HCT116 (cell line): ENCODE measurements around the gene MTERF4. TPM values are rescaled to one million over a fixed set of nuclear protein-coding genes. Genes with fewer than 3 reads are reported as not detected.

Experiments
- ATAC-seq: fragments of 200-7000 bp; cut with Tn5 transposase; 2 replicates; pipeline ENCODE4 v1.9.1; 2020; ENCODE audit warnings: mild to moderate bottlenecking, moderate library complexity
- BruUV-seq: library from RNA; stranded (reverse); fragments of 400-500 nt; replicated peaks from 2 replicates; lab custom pipeline; 2021; lab: Mats Ljungman, UMichigan
- CTCF ChIA-PET: fragments of 300-600 bp; sonication (Branson Sonifier 250); formaldehyde crosslinking; loops from one replicate; lab custom pipeline; 2021; ENCODE audit warnings: antibody characterized with exemption; lab: Charles Lee
- POLR2A ChIA-PET: fragments of 300-600, 350-600 bp; sonication (Branson Sonifier 250); formaldehyde crosslinking; loops from one replicate; lab custom pipeline; 2021; ENCODE audit warnings: antibody characterized with exemption; lab: Charles Lee
- RAD21 ChIA-PET, 2 experiments: fragments of 300-600 bp; sonication (Branson Sonifier 250); formaldehyde crosslinking; loops; one replicate each; lab custom pipeline; 2023; ENCODE audit warnings: low total read pairs in 2 of 2; ENCODE audit not compliant: uncharacterized antibody in 2 of 2, unreplicated experiment in 2 of 2, low non-redundant PET in 1 of 2; lab: Charles Lee
- DNase-seq: peaks from one replicate; pipeline ENCODE4 v3.0.0-alpha.2; 2010; ENCODE audit warnings: low read depth, low spot score
- H2AFZ ChIP-seq: fragments of 200-600 bp; shearing (Covaris generic), sonication (generic); 2 replicates; pipeline ENCODE4 v1.6.1; 2017; ENCODE audit warnings: low read depth, mixed run types, mixed read lengths, antibody characterized with exemption, low read length; ENCODE audit not compliant: poor library complexity, severe bottlenecking
- H3K27ac ChIP-seq: 2 replicates; pipeline ENCODE4 v1.5.1; 2012; ENCODE audit warnings: low read depth, low read length
- H3K27me3 ChIP-seq: fragments of 200-600 bp; sonication (generic); 2 replicates; pipeline ENCODE4 v1.6.1; 2016; ENCODE audit warnings: mixed run types, low read length, mixed read lengths; ENCODE audit not compliant: insufficient read depth
- H3K36me3 ChIP-seq, 2 experiments: fragments of 200-500 bp in 1 of 2; fragments of 200-600 bp in 1 of 2; sonication (Bioruptor generic) in 1 of 2; sonication (generic) in 1 of 2; 2 replicates each; pipeline versions ENCODE4 v1.5.1 to v1.6.1; 2014 to 2016; ENCODE audit warnings: low read length in 2 of 2, inconsistent platforms in 1 of 2, mixed read lengths in 1 of 2, mixed run types in 1 of 2; ENCODE audit not compliant: insufficient read depth in 2 of 2, control insufficient read depth in 1 of 2
- H3K4me1 ChIP-seq, 2 experiments: fragments of 200-600 bp in 1 of 2; sonication (generic) in 1 of 2; 2 replicates each; pipeline versions ENCODE4 v1.5.1 to v1.6.1; 2012 to 2017; ENCODE audit warnings: low read length in 2 of 2, inconsistent platforms in 1 of 2, mild to moderate bottlenecking in 1 of 2, mixed read lengths in 1 of 2, mixed run types in 1 of 2, moderate library complexity in 1 of 2; ENCODE audit not compliant: insufficient read depth in 2 of 2, control insufficient read depth in 1 of 2
- H3K4me2 ChIP-seq: fragments of 200-600 bp; sonication (generic); 2 replicates; pipeline ENCODE4 v1.6.1; 2017; ENCODE audit warnings: mixed run types, low read length, mixed read lengths
- H3K4me3 ChIP-seq, 2 experiments: fragments of 200-600 bp in 1 of 2; sonication (generic) in 1 of 2; replicated peaks in 1 of 2; 2 replicates each; pipeline ENCODE4 v1.5.1; 2011 to 2016; ENCODE audit warnings: low read length in 2 of 2, control low read depth in 1 of 2, low read depth in 1 of 2, mild to moderate bottlenecking in 1 of 2, mixed read lengths in 1 of 2, mixed run types in 1 of 2
- H3K79me2 ChIP-seq: fragments of 200-600 bp; sonication (generic); 2 replicates; pipeline ENCODE4 v1.6.1; 2017; ENCODE audit warnings: mild to moderate bottlenecking, mixed run types, low read length, moderate library complexity, mixed read lengths; ENCODE audit not compliant: insufficient read depth
- H3K9ac ChIP-seq: fragments of 200-600 bp; sonication (generic); 2 replicates; pipeline ENCODE4 v1.6.1; 2016; ENCODE audit warnings: low read length, mixed read lengths
- H3K9me2 ChIP-seq: fragments of 200-600 bp; sonication (generic), shearing (Covaris generic); 2 replicates; pipeline ENCODE4 v1.6.1; 2017; ENCODE audit warnings: mixed run types, mild to moderate bottlenecking, moderate library complexity; ENCODE audit not compliant: insufficient read depth
- H3K9me3 ChIP-seq, 2 experiments: fragments of 200-500 bp in 1 of 2; fragments of 200-600 bp in 1 of 2; sonication (Bioruptor generic) in 1 of 2; sonication (generic) in 1 of 2; 2 replicates each; pipeline ENCODE4 v1.6.1; 2014 to 2017; ENCODE audit warnings: low read length in 2 of 2, mixed read lengths in 2 of 2, inconsistent platforms in 1 of 2, low read depth in 1 of 2, mild to moderate bottlenecking in 1 of 2, mixed run types in 1 of 2, moderate library complexity in 1 of 2; ENCODE audit not compliant: control insufficient read depth in 1 of 2, insufficient read depth in 1 of 2
- H4K20me1 ChIP-seq: fragments of 200-600 bp; sonication (generic), shearing (Covaris generic); 2 replicates; pipeline ENCODE4 v1.6.1; 2017; ENCODE audit warnings: mixed run types, mild to moderate bottlenecking, moderate library complexity; ENCODE audit not compliant: insufficient read depth
- CBX3 ChIP-seq: IDR thresholded peaks from 2 replicates; pipeline ENCODE4 v1.6.1; 2012; ENCODE audit warnings: low read depth
- CTCF ChIP-seq, 3 experiments: fragments of 200-600 bp in 1 of 3; sonication (generic) in 1 of 3; IDR thresholded peaks in 2 of 3; conservative IDR thresholded peaks in 1 of 3; 2 replicates each; pipeline ENCODE4 v1.5.1; 2012 to 2017; ENCODE audit warnings: low read depth in 2 of 3, low read length in 2 of 3, antibody characterized with exemption in 1 of 3, borderline replicate concordance in 1 of 3, control low read depth in 1 of 3, mild to moderate bottlenecking in 1 of 3, mixed read lengths in 1 of 3, mixed run types in 1 of 3, moderate library complexity in 1 of 3; ENCODE audit not compliant: insufficient read depth in 1 of 3
- EGR1 ChIP-seq: IDR thresholded peaks from 2 replicates; pipeline ENCODE4 v1.6.1; 2012; ENCODE audit warnings: low read depth
- EZH2 ChIP-seq: fragments of 200-600 bp; sonication (generic); IDR thresholded peaks from 2 replicates; pipeline ENCODE4 v1.6.1; 2017; ENCODE audit warnings: antibody characterized with exemption, mixed run types
- EZH2phosphoT487 ChIP-seq: fragments of 200-600 bp; IDR thresholded peaks from 2 replicates; pipeline ENCODE4 v1.6.1; 2018; ENCODE audit warnings: antibody characterized with exemption, borderline replicate concordance
- FOSL1 ChIP-seq: IDR thresholded peaks from 2 replicates; pipeline ENCODE4 v1.6.1; 2012; ENCODE audit warnings: low read depth
- RAD21 ChIP-seq: IDR thresholded peaks from 2 replicates; pipeline ENCODE4 v1.6.1; 2012; ENCODE audit warnings: low read depth, mild to moderate bottlenecking
- SP1 ChIP-seq: IDR thresholded peaks from 2 replicates; pipeline ENCODE4 v1.6.1; 2012; ENCODE audit warnings: low read depth
- TCF7L2 ChIP-seq: IDR thresholded peaks from 2 replicates; pipeline ENCODE4 v1.7.0; 2011; ENCODE audit warnings: borderline replicate concordance, inconsistent platforms; ENCODE audit not compliant: insufficient read depth, insufficient read length; ENCODE audit errors: extremely low read depth
- YY1 ChIP-seq: IDR thresholded peaks from 2 replicates; pipeline ENCODE4 v1.6.1; 2011; ENCODE audit warnings: low read length, low read depth, moderate library complexity, mild to moderate bottlenecking; ENCODE audit not compliant: insufficient replicate concordance; ENCODE audit errors: extremely low read depth
- intact Hi-C: fragments of 100-400 bp; cut with micrococcal nuclease; formaldehyde crosslinking; loops from 2 replicates; pipeline ENCODE4 v1.10.0; 2022
- total RNA-seq: library from RNA; stranded (reverse); gene quantifications from one replicate; pipeline ENCODE4 v1.2.1, GENCODE V29; 2021; ENCODE audit not compliant: unreplicated experiment
- TF ChIP-seq, protein P1 (sequence below): IDR thresholded peaks from 2 replicates; pipeline ENCODE4 v1.6.1; 2011; ENCODE audit warnings: mild to moderate bottlenecking, low read length, moderate library complexity; ENCODE audit not compliant: insufficient replicate concordance; ENCODE audit errors: extremely low read depth
- TF ChIP-seq, protein P2 (sequence below): IDR thresholded peaks from 2 replicates; pipeline ENCODE4 v1.6.1; 2012; ENCODE audit warnings: low read depth

MTERF4 gene
- total RNA-seq, 1 experiment from 2014 or later: 25.5 TPM

- TF ChIP-seq CTCF (IDR thresholded peaks at IDR 0.05 in 2 of 3, conservative IDR thresholded peaks at IDR 0.05 in 1 of 3; ENCODE audit: borderline replicate concordance in 1 of 3, insufficient read depth in 1 of 3, low read depth in 2 of 3, low read length in 2 of 3) (no peak), RAD21 (no peak), CBX3 (no peak), SP1 (no peak), EZH2 (no peak)
- TF ChIP-seq, protein P1, sequence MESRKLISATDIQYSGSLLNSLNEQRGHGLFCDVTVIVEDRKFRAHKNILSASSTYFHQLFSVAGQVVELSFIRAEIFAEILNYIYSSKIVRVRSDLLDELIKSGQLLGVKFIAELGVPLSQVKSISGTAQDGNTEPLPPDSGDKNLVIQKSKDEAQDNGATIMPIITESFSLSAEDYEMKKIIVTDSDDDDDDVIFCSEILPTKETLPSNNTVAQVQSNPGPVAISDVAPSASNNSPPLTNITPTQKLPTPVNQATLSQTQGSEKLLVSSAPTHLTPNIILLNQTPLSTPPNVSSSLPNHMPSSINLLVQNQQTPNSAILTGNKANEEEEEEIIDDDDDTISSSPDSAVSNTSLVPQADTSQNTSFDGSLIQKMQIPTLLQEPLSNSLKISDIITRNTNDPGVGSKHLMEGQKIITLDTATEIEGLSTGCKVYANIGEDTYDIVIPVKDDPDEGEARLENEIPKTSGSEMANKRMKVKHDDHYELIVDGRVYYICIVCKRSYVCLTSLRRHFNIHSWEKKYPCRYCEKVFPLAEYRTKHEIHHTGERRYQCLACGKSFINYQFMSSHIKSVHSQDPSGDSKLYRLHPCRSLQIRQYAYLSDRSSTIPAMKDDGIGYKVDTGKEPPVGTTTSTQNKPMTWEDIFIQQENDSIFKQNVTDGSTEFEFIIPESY: no peak
Observed at GRCh38 chr2:241084856-241085444, 17.1 kb downstream of the MTERF4 start (continued).

DNA sequence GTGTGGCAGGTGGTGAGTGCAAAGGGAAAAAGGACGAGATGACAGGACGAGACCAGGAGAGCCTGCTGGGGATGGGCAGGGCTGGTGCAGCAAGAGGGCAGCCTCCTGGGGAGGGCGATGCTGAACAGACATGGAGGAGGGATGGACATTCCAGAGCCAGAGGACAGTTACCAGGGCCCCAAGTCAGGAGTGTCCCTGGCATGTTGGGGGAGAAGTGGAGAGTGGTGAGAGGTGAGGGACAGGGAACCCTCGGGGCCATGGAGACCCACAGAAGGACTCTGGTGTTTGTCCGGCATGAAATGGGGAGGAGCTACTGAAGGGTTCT, 19.0 kb downstream of the MTERF4 start:
- Histone ChIP-seq H3K4me3 (no peak overlapping the region), H2AFZ (no peak overlapping the region), H3K9ac (no peak overlapping the region)
- TF ChIP-seq EZH2phosphoT487 (no peak), RAD21 (no peak), CBX3 (no peak), YY1 (no peak), EGR1 (no peak), FOSL1 (no peak), TCF7L2 (no peak)
- TF ChIP-seq, protein P2, sequence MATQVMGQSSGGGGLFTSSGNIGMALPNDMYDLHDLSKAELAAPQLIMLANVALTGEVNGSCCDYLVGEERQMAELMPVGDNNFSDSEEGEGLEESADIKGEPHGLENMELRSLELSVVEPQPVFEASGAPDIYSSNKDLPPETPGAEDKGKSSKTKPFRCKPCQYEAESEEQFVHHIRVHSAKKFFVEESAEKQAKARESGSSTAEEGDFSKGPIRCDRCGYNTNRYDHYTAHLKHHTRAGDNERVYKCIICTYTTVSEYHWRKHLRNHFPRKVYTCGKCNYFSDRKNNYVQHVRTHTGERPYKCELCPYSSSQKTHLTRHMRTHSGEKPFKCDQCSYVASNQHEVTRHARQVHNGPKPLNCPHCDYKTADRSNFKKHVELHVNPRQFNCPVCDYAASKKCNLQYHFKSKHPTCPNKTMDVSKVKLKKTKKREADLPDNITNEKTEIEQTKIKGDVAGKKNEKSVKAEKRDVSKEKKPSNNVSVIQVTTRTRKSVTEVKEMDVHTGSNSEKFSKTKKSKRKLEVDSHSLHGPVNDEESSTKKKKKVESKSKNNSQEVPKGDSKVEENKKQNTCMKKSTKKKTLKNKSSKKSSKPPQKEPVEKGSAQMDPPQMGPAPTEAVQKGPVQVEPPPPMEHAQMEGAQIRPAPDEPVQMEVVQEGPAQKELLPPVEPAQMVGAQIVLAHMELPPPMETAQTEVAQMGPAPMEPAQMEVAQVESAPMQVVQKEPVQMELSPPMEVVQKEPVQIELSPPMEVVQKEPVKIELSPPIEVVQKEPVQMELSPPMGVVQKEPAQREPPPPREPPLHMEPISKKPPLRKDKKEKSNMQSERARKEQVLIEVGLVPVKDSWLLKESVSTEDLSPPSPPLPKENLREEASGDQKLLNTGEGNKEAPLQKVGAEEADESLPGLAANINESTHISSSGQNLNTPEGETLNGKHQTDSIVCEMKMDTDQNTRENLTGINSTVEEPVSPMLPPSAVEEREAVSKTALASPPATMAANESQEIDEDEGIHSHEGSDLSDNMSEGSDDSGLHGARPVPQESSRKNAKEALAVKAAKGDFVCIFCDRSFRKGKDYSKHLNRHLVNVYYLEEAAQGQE: no peak
- TF ChIP-seq, all 23 proteins: peak for 0
- Histone ChIP-seq H3K4me1 (no peaks in the 10 kb centered on the region), H3K9me2 (no peaks in the 10 kb centered on the region), H3K79me2 (no peaks in the 10 kb centered on the region), H3K9me3 (no peaks in the 10 kb centered on the region), H3K27ac (no peak overlapping the region), H3K27me3 (no peaks in the 10 kb centered on the region), H3K4me2 (no peak overlapping the region), H4K20me1 (no peaks in the 10 kb centered on the region), H3K36me3 (peaks cover 0 to 9% of the 10 kb centered on the region in 2 experiments; a peak in 2 of 4 replicates)
- RAD21 ChIA-PET: no interaction called here
- POLR2A ChIA-PET: no interaction called here
- intact Hi-C loops: no loop called here
- DNase-seq (no peak), ATAC-seq (no peak)
- CTCF ChIA-PET: no interaction called here
- no TSS peak for BruUV-seq
